ENCODE measurements around the gene NFS1.

Gene NFS1

DNA sequence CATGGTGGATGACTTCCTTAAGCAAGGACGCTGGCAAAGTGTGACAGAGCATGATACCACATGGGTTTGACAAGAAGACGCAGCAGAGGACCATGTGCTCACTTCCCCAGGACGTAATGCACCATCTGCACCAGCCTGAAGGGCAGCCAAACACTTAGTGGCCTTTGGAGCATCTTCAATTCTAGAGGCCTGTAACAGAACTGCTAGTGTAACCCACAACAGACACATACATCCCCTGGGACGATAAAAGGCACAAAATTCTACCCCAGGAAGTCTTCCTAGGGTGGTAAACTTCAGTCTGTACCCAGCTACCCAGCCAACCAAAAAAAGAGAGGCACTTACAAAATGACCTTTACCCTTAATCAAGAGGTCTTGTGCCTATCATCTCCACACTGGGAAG is 25.3 kb downstream of the NFS1 start:
- no peak for DNase-seq (ENCODE audit: low spot score)

DNA sequence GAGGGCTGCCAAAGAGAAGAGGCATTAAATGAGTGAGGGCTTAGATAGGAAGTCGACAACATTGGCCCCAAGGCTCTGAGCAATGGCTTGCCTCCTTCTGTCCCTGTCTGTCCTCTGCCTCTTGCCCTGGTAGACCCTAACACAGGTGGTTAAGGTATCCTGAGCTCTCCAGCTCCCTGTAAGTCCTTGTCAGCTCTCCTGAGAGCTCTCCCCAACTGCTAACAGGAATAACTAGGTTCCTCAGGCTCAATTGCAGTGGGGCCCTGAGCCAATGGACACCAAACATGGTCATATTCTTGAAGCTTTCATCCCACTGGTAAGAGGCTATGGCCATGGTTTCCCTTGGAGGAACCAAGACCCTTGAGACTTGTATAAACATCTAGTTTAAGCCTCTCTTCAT is 29.5 kb downstream of the NFS1 start:
- DNase-seq (ENCODE audit: low spot score) = no peak

DNA sequence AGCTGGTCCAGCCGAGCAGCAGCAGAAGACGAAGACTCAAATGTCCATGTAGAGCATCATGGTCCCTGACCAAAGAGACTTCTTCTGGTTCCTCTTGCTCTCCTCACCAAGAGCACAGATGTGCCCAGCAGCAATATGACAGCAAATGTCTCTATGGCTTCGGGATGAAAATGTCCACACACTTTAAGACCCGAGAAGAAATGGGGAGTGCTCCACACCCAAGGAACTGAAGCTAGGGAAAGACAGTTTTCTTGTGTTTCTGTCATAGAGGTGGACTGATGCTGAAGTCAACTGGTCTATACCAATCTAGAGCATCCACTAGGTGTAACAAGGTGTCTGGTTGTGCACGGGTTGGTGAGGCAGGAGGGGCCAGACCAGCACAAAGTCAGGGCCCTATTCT is 29.9 kb downstream of the NFS1 start:
- DNase-seq (ENCODE audit: low spot score) = no peak

DNA sequence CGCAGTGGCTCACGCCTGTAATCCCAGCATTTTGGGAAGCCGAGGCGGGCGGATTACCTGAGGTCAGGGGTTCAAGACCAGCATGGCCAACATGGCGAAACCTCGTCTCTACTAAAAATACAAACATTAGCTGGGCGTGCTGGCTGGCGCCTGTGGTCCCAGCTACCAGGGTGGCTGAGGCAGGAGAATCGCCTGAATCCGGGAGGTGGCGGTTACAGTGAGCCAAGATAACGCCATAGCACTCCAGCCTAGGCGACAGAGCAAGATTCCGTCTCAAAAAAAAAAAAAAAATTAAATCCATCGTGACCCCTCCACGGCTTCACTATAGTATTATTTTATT is 33.2 kb downstream of the NFS1 start:
- no peak for DNase-seq (ENCODE audit: low spot score)

DNA sequence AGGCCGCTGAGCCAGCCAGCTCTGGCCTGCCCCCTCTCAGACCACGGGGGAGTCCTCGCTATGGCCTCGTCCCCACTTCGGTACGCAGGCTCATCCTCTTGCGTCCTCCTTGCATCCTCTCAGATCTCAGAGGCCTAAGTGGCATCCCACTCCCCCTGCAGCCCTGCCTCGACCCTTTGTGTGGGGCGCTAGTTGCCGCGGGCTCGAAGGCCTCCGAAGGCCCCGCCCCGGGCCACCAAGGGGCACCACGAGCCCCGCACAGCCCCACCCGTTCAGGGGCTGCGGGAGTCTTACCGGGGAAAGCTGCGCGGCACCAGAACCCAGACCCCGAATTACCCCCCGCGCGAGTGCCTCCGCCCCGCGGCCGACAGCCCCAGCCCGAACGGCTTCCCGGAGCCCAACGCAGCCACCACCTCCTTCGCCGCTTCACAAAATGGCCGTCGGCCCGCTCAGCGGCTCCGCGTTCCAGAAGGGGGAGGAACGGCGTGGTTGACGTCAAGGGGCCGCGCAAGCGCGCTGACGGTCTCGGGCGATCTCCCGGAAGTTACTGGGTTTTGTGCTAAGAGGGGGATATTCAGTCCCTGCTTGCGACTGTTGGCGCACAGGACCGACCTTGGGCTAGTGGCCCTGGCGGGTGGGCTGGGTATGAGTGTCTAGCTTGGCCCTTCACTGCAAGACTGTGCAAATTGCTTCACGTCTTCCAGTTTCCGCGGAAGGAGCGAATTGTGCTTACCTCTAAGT is 34.5 kb downstream of the NFS1 start, which contains the start of the genes CPNE1 and RBM12:
Gene CPNE1, minus strand, starts transcription at position 435 of the 741 bp plus-strand sequence. CDS start 31,977 bp downstream, outside the sequence.
Gene RBM12, minus strand, starts transcription at position 435 of the 741 bp plus-strand sequence. CDS start 9,578 bp downstream, outside the sequence.
- DNase-seq (ENCODE audit: low spot score) = peak; percentile 96

DNA sequence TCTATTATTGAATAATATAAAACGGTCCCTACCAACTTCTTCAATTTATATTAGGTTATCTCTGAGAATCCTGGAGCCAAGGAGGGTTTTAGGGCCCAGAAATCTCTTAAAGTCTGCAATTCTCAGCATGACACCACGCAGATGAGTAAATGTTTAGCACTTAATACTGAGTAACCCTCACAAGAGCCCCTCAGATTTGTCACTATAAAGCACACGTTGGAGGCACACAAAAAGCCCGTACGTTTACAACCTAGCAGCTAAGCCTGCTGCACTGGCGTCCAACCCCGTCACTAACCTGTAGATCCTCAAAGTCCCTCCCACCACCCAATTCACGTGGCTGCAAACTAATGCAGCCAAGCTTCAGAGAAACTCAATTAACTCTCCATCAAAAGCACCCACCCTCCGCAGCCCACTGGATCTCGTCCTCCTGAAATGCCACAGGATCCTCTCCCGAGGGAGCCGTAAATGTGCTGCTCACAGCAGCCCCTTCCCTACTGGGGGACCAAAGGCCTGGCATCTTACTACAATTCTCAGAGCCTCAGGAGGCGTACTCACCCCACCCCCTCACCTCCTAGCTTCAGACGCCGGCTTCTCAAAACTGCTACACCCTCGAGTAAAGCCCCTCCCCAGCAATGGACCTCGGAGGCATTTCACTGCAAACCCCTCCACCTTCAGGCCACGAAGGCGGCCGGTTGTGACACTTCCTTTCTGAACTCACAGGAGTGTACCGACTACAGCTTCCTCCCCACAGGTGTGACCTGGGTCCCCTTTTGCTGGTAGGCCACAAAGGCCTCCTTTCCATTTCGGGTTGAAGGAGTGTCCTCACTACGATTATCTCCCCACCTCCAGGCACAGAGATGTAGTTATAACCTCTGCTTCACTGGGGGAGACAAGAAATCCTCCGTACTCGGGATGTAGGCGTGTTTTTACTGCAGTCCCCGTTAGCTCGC is 35.4 kb downstream of the NFS1 start:
- DNase-seq (ENCODE audit: low spot score) = peak; percentile 65

DNA sequence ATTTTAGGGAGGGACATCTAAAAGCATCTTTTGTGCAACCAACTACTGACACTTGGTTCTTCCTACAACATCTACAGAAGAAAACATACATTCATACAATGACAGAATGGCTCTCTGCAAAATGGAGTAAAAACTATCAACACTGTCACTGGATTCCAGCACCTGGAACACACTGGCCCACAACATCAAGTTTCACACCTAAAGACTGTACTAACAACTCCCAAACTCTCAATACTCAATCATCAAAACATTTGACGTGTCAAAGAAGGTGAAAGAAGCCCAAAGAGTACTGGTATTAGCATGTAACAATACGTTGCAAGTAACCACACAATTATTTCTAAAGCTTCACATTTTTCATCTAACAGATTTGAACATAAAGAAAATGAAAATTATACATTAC is 36.6 kb downstream of the NFS1 start:
- DNase-seq (ENCODE audit: low spot score) = no peak

DNA sequence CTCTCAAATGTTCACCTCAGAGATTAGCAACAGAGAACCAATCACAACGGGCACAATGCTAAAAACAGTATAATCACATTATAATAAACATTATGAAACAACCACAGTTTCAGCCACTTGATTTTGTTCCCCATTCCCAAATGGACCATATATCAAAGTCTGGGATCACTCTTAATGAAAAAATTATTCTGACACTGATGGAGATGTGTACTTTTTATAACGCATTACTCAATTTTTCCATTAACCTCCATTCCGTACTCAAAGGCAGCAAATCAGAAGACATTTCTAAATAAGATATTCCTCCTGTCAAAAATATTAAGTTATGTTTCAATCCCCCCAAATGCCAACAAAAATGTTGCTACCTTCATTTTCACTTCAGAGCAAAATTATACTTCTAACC is 37.2 kb downstream of the NFS1 start:
- no peak for DNase-seq (ENCODE audit: low spot score)

DNA sequence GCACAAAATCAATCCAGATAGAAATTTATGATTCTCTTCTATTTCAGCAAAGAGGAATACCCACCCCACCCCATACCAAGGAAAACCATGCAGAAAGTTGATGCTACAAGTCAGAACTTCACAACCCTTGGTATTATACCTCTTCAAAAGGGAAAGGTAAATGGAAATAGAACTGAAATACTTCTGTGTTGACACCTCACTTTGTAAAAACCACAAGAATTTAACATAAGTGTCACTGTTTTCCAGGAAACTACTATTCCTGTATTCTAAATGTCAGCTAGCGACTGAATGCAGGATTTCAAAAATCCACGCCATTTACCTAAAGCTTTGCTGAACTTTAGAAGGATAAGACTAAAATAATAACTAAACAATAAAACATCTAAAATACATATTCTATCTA is 38.1 kb downstream of the NFS1 start:
- DNase-seq (ENCODE audit: low spot score) = no peak

DNA sequence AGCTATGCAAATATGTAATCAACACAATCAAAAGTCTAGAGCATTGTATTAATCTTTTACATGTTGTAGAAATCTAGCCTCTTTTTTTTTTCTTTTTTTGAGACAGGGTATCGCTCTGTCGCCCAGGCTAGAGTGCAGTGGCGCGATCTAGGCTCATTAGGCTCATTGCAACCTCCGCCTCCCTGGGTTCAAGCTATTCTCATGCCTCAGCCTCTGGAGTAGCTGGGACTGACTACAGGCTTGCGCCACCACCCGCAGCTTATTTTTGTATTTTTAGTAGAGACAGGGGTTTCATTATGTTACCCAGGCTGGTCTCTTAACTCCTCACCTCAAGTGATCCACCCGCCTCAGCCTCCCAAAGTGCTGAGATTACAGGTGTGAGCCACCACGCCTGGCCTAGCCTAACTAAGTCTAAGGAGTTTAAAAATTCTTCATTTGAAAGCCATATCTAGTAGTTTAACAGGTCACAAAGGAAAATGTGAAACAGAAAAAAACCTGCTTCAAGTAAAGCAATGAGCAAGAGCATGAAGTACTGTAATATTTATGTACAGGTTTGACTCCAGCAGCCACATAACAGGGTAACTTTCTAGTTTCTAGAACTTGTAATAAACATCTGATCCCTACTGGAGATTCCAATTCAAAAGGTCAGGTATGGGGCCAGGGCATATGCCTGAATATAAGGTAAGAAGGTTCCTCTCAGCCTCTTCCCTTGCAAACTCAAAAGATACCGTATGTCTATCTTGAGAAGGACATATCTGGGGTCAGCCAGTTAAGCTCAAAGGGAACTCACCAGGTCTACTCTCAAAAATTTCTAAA is 38.8 kb downstream of the NFS1 start:
- DNase-seq (ENCODE audit: low spot score) = no peak

DNA sequence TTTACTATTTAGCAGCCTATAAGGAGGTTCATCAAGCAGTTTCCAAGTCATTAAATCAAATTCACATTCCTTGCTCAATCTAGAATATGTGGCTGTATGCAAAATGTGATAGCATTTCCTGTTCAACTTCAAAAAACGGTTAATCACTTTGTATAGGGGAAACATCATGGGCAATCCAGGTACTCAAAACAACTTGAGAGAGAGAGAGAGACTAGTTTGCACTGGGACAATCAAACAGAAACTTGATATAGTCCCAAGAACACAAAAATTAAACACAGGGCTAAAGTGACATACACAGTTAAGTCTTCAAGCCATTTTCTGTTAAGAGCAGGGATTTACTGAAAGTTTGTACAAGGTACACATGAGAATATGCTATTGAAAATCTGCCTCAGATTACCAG is 41.9 kb downstream of the NFS1 start:
- no peak for DNase-seq (ENCODE audit: low spot score)

DNA sequence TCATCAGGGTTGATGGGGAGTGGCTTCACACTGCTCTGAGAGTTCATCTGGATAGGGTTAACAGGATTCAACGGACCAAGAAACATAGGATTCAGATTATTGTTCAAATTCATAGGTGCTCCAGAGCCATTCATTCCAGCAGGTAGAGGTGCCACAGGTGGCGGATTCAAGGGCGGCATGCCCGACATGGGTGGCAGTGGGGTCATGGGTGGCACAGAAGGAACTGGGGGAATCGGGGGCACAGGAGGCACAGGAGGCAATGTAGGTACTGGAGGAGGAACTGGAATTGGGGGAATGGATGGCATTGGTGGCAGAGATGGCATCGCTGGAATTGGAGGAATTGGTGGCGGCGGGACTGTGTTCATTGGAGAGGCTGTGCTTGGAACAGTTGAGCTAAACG is 44.7 kb downstream of the NFS1 start:
- no peak for DNase-seq (ENCODE audit: low spot score)

DNA sequence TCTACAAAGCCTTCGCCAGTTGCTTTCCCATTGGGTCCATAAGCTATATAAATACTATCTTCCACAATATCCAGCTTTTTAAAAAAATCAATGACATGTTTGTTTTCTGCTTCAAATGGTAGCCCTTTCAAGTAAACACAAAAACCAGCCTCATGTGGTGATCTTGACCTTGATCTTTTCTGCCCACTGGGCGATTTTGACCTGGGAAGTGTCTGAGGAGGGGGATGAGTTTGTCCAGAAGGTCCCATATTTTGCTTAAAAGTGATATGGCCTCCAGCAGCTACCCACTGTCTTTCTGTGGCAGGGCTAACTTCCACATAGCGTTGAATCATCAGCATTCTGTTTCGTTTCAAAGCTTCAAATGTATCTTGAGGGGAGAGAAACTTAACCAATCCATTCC is 45.3 kb downstream of the NFS1 start:
- DNase-seq (ENCODE audit: low spot score) = no peak

DNA sequence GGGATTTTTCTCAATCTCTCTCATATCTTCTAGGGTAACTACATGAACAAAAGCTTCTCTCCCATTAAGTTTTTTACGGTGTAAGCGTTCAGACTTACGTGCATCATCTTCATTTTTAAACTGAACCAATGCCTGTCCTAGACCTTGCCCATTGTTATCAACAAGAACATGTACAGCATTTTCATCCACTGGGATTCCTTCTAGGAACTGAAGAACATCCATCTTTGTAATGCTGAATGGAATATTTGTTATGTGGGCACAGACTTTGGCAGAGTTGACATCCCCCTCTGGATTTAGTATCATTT is 45.8 kb downstream of the NFS1 start:
- no peak for DNase-seq (ENCODE audit: low spot score)

DNA sequence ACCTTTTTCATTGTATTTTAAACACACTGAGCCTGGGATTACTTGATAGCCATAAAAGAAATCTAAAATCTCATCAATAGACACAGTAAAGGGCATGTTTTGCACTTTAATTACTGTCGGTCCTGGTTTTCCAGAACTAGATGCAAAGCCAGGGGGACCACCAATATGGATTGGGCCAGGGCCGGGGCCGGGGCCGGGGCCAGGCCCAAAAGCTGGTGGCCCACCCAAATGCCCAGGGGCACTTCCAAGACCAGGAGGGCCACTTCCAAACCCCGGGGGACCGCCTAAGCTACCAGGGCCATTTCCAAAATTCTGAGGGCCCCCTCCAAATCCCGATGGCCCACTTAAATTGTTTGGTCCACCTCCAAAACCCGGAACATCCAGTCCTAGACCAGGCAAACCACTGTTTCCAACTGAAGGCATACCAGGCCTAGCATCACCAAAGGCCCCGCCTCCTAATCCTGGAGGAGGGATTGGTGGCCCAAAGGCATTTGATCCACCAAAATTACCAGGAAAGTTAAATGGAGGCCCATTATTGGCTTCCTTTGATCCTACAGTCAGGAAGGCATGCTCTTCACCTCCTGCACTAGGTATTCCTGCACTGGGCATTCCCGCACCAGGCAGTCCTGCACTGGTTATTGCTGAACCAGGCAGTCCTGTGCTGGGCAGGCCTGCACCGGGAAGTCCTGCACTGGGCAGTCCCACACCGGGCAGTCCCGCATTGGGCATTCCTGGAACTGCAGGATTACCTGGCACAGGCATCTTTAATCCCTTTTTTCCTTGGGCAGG is 46.3 kb downstream of the NFS1 start:
- no peak for DNase-seq (ENCODE audit: low spot score)

DNA sequence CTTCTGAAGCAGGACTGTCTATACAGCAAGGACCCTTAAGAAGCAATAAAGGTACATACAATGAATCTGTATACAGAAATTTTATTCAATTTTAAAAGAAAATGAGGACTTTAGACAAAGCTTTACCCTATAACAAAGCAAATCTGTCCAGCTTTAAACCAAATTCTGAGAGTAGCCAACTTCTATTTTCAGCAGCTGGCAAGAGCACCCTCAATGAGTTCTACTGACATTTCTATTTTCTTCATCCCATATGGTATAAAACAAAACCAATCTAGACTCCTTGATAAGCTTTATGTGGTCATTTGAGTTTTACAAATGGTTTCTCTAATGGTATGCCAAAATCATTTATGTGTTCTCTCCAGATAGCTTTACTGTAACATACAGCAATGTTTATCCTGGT is 47.2 kb downstream of the NFS1 start:
- DNase-seq (ENCODE audit: low spot score) = no peak

DNA sequence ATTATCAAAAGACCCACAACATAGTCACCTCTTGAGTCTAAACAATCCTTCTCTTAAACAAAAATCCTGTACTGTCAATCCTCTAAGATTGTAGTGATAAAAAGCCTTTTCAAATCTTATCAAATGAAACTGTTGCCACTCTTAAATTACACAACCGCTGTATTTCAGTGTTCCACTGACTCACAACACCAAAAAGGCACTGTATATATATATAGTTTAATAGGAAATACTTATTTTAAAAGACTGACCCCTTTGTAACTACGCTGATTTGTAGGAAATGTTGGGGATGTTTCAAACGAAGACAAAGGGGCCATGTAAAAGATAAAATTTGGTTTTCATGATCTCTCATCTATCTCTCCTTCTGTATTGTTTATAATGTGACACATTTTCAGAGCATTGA is 48.5 kb downstream of the NFS1 start:
- no peak for DNase-seq (ENCODE audit: low spot score)

DNA sequence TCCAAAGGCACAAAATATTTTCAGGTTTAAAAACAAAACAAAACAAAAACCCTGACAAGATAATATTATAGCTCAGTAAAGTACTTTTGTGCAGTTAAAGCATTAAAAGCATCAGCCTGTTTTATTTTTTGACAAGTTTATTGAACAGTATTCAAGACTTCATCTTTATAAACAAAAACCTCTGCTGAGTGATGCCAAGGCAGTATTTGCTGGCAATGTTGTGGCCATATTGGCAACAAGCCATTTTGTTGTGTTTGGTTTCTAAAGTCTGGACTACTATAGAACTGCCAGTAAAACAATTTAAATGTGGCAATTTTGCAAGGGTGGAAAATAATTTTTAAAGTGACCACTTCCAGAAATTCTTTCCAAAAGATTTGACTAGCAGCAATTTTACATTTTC is 50.3 kb downstream of the NFS1 start:
- DNase-seq (ENCODE audit: low spot score) = no peak

DNA sequence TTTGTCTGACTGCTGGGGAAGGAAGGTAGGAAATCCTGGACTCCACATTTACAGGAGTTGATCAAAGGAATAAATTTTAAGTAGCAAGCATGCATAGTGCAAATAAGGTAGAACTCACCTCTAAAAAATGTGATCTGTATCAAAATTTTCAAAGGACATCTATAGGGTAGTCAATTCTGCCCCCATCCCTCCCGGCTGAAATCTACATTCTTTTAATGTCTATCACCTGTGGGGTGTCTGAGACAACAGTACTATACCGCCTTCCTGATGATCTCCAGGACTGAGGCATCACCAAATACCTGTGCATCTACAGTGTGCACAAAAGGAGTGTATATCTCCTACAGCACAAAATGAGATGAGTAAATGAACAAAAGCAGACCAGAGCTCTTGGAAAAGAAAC is 54.3 kb downstream of the NFS1 start:
- DNase-seq (ENCODE audit: low spot score) = no peak

DNA sequence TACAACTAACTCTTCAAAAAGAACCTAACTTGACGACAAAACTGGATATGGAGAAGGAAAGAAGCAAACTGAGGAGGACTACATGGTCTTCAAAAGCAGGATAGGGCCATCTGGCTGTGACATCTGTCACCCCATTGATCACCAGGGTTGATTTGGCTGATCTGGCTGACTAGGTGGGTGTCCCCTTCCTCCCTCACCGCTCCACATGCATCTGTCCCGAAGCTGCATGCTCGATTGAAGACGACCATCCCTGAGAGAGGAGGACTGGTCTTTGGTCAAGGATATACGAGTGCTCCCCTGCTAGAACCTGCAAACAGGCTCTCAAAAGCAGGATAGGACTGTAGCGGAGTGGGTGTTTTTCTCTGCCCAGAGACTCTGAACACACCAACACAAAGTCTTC is 56.1 kb downstream of the NFS1 start:
- no peak for DNase-seq (ENCODE audit: low spot score)

DNA sequence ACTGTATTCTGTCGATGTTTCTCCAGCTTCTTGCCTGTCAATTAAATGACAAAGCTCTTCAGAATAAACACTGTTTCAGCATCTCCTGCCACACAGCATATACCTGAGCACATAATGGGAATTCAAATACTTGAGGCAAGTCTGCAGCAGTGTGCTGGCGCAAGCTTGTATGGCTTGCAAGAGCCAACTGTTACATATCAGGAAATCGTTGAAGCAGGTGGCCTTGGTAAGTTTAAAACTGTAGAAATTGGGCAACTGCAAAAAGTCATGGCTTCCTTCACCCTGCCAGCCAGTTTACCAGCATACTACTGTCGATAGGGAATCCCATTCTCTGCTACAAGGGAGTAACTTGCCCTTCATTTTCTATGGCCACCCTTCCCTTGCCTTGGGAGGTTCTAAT is 57.4 kb downstream of the NFS1 start:
- no peak for DNase-seq (ENCODE audit: low spot score)

DNA sequence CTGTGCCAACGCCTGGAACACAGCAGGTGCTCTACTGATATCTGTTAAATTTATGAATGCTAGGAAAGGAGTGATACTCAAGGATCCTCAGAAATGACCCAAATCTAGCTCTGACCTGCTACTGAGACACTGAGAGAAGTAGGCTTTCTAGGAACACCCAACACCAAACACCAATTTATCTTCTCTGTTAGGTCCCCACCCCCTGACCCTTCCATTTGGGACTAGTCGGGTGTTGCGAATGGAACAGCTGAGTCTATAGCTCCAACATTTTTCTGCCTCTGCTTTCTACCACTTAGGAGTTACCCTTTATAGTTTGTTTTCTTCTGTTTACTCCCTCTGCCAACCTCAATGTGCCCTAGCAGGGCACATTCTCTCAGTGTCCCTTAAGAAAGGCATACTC is 58.4 kb downstream of the NFS1 start:
- no peak for DNase-seq (ENCODE audit: low spot score)
